GM18858 (cell line): ENCODE results near the gene CNOT10.

Experiments used
- ATAC-seq: cut with Tn5 transposase; IDR thresholded peaks from one replicate; pipeline ENCODE4 v1.9.1; 2021; ENCODE audit not compliant: unreplicated experiment

The CNOT10 gene

DNA sequence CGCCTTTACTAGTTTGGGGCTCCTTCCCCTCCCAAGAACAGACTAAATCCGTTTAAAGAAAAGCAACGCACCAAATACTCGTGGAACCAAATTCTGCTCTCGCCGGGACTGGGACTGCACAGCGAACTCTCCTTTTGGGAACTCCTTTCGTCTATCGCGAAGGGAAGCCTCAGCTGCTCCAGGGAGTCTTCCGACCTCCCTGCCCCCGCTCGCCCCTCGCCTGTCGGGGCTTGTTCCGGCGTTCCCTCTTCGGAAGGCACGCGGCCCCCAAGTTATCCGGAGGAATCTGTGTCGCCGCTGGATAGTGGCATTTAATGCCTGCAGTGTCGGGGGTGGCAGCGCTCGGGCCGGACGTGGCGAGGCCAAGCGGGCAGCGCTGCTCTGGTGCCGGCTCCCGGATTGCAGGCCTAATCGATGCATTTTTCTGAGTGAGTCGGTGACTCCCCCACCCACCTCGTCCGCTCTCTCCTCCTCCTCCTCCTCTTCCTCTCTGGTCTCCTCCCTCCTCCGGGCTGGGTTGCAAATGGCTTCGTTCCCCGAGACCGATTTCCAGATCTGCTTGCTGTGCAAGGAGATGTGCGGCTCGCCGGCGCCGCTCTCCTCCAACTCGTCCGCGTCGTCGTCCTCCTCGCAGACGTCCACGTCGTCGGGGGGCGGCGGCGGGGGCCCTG lies 132.7 kb downstream of the CNOT10 start, which contains the start of gene TRIM71:
TRIM71 (plus strand) TSS at position 440 of the 671 bp plus-strand sequence; CDS start at position 524, 84 bp downstream.
- no peak for ATAC-seq

DNA sequence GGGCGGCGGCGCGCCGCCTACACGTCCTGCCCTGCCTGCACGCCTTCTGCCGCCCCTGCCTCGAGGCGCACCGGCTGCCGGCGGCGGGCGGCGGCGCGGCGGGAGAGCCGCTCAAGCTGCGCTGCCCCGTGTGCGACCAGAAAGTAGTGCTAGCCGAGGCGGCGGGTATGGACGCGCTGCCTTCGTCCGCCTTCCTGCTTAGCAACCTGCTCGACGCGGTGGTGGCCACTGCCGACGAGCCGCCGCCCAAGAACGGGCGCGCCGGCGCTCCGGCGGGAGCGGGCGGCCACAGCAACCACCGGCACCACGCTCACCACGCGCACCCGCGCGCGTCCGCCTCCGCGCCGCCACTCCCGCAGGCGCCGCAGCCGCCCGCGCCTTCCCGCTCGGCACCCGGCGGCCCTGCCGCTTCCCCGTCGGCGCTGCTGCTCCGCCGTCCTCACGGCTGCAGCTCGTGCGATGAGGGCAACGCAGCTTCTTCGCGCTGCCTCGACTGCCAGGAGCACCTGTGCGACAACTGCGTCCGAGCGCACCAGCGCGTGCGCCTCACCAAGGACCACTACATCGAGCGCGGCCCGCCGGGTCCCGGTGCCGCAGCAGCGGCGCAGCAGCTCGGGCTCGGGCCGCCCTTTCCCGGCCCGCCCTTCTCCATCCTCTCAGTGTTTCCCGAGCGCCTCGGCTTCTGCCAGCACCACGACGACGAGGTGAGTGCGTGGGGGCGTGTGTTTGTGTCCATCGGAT lies 133.4 kb downstream of the CNOT10 start:
- no peak for ATAC-seq

DNA sequence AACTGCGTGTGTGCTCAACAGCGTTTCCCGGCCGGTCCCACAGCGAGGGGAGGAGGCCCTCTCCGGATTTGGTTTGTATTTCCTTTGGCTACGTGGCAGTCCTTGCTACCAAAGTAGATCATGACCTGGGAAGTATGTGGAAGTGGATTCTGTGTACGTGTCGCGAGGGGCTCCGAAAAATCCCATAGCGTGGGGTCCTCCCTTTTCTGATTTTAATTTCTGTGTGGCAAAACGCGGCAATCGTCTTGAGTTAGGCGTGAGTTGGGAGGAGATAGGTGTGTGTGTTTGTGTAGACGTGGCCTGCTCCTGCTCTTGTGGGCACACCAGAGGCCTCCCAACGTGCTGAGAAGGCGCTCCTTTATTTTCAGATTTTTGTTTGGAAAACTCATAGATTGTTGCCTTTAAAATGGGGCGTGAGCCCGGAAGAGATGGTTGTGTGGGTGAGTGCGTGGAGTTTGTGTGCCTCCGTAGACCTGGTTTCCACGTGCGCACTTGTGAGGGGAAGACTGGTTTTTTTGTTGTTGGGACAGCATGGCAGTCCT lies 134.1 kb downstream of the CNOT10 start:
- ATAC-seq: no peak

DNA sequence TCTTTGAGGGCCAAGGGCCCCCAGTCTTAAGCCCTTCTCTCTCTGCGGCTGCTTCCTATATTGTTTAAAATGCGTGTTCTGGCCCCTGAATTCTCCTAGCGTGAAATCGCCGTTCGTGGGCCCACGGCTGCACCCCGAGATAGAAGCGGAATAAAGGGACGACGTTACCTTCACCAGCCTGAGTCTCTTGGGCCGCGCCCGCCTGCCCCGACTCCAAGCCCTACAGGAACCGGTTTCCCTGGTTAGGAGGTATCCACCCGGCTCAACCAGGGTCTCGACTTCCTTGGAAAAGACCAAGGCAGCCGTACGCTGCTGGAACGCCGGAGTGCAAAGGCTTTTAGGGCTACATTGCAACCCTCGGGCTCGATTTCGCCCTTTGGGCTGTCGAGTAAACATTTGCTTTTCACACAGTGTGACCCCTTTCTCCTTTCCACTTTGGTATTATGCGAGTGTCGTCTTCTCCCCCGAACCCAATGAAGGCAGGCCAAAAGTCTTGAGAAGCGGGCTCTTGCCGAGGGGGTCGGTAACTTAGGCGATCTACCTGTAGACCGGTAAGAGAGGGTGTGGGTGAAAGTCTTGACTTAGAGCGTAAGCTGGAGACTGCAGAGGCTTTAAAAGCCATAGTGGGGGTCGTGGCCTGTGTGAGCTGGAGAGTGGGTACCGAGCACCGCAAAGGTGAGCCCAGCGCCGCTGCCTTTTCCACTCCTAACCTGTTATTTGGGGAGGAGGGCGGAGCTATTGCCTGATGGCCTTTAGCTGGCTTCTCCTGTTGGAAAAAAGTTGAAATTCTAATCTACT lies 134.8 kb downstream of the CNOT10 start:
- ATAC-seq: no peak

DNA sequence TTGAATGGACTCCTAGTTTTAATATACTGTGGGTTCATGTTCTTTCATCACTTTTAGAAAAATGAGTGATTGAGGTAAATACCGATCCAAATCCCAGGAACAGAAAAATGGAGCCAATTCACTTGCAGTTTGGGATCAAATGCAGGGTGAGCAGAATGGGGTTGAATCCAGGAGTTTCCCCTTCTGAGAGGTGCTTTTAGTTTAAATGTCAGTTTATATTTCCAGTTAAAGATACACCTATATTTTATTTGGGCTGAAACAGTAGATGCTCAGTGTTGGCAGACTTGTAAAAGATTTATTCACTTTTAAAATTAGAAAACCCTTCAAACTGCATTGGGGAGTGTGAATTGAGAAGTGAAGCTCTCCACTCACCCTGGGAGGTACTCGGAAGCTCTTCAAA lies 135.4 kb downstream of the CNOT10 start:
- no peak for ATAC-seq

DNA sequence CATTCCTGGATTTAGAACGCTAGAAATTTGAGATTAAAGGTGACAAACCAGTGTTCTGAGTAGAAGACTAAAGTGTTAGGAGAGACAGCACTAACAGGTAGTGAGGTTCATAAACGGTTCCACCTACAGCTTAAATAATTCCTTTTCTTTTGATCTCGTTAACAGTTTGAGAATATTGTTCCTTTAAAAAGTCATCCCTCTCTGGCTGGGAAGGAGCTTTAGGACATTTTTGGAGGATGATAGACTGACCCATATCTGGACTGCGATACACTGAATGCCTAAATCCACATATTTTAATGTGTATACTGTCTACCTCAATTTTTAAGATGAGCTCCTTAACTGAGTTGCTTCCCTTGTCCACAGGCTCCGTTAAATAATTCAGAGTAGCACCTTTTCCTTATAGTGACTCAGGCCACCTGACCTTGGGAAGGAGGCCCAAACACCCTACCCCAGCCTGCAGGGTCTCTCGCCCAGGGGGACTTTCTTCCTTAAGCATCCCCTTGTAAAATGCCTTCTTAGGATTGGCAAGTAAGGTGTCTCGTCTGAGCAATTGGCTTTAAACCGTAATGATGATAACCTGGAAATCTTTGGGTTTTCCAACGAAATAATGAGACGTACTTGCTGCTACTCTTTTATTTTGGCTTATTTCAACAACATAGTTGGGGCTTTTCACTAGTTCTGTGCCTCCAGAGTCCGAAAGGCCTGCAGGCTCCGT lies 136.1 kb downstream of the CNOT10 start:
- ATAC-seq: no peak

DNA sequence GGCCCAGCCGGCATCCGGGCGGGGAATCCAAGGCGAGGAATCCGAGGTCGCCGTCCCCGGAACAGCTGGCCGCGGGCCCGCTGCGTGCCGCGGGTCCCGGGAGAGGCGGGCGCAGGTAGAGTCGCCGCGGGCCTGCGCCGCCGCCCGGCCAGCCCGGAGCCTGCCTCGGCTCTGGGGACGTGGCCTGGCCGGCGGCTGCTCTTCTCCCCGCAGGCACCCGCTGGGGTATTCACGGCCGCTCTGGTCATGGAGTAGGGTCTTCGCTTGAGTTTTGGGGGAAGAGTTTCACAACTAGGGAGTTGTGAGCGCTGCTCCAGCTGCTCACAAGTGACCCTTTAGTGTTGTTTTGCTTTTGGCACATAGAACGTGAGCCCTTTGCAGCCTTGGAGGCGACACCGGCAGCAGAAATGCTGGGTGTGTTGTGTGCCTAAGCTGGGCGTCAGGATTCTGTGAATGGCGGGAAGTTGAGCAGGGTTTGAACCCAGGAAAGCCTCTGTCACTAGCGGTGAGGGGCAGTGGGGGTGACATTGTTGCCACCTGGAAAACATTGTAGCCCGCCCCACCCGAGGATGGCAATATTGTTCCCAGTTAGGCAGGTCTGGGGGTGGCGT lies 136.8 kb downstream of the CNOT10 start:
- no peak for ATAC-seq

DNA sequence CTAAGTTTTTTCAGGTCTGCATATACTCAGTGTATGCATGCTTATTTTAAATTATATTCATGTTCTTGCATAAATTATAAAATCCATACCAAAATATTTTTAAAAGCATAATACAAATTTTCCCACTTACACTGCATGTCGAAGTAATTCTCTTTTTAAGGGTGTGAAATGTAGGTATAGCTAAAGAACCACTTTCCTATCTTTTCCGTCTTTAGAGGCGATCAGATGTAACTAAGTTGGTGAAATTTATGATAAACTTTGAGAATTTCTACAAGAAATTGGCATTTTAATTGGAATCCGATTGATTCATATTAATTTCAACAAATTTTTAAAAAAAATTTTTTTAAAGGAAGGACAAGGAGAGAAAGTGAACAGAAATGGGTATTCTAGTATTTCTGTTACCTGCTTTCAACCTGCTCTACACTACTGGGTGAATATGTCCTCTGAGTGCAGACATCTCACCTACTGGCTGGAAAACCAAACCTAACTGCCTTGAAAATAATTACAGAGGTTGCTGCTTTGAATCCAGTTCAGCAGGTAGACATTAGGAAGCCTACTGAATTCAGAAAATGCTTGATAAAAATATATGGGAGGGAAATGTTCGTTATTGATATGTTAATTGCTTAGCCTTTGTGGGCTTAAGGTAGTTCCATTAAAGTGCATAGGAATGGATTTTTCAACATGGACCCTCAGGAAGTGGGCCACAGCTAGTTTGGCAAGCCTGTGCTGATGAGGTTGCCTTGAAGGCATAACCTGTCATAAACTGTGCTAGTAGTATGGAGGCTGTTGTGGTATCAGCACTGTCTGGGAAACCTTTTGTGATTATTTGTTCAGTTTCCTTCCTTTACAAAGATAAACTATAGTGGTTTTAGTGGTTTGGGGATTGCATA lies 137.9 kb downstream of the CNOT10 start:
- ATAC-seq: no peak
